OCI-LY7 (cell line): ENCODE data around the gene BDKRB2.

Experiments
- CTCF ChIP-seq: fragments of 200-600 bp; sonication (generic); conservative IDR thresholded peaks from 2 replicates; pipeline ENCODE4 v1.5.1; 2014; ENCODE audit warnings: mild to moderate bottlenecking, antibody characterized with exemption, low read length, moderate library complexity, mixed read lengths
- EZH2phosphoT487 ChIP-seq: fragments of 200-600 bp; sonication (generic); IDR thresholded peaks from 2 replicates; pipeline ENCODE4 v1.6.1; 2018; ENCODE audit warnings: low read depth, borderline replicate concordance, mild to moderate bottlenecking, mixed run types, antibody characterized with exemption, low read length, moderate library complexity, mixed read lengths

- TF ChIP-seq CTCF (no peak), EZH2phosphoT487 (no peak)
Measured at GRCh38 chr14:96260341-96260821, 55.7 kb downstream of the BDKRB2 start.
